Left renal pelvis (tissue), 4 donors: Measurements from ENCODE around the gene PXMP4. TPM values are rescaled to one million over a fixed set of nuclear protein-coding genes. Genes with fewer than 3 reads are reported as not detected.

Experiments used
- DNase-seq, 4 donors: peaks; one replicate each; pipeline ENCODE4 v3.0.0-alpha.2; 2013; ENCODE audit warnings: low read depth in 4 of 4, low spot score in 3 of 4
- polyA plus RNA-seq, 4 donors: library from polyadenylated mRNA; unstranded; fragments of 120-200 nt; gene quantifications; one replicate each; pipeline ENCODE4 v1.2.1, GENCODE V29; 2013; ENCODE audit not compliant: insufficient read length in 4 of 4

The PXMP4 gene
- polyA plus RNA-seq, 4 donors: 8.3 to 14.5 (median 9.0) TPM

- peak; percentile 20 to 87 (median 72) for DNase-seq
Observed at GRCh38 chr20:33732166-33732970, 12.3 kb upstream of the PXMP4 start.

GRCh38 chr20:33731693-33732165 lies 11.6 kb upstream of the PXMP4 start, which contains the start of gene ZNF341:
TSS of gene ZNF341 (plus strand) at chr20:33731996. CDS start at chr20:33732022, 26 bp downstream.
- peak in 2 of 4 donors; percentile 48 to 85 for DNase-seq

GRCh38 chr20:33730946-33731692 lies 11.0 kb upstream of the PXMP4 start:
- DNase-seq: no peak

- DNase-seq: no peak
Observed at GRCh38 chr20:33729101-33729500, 9.0 kb upstream of the PXMP4 start.

GRCh38 chr20:33728463-33728862 lies 8.4 kb upstream of the PXMP4 start:
- no peak for DNase-seq

GRCh38 chr20:33727806-33728205 lies 7.7 kb upstream of the PXMP4 start:
- no peak for DNase-seq

GRCh38 chr20:33727115-33727479 lies 7.0 kb upstream of the PXMP4 start:
- no peak for DNase-seq

GRCh38 chr20:33725607-33726264 lies 5.6 kb upstream of the PXMP4 start:
- DNase-seq: no peak

- DNase-seq: no peak
Observed at GRCh38 chr20:33724439-33725094, 4.5 kb upstream of the PXMP4 start.

- DNase-seq: no peak
Observed at GRCh38 chr20:33721391-33722140, 1.5 kb upstream of the PXMP4 start.

- DNase-seq: no peak
Observed at GRCh38 chr20:33719277-33719988, 677 bp downstream of the PXMP4 start.

GRCh38 chr20:33716498-33716897 lies 3.6 kb downstream of the PXMP4 start:
- DNase-seq: no peak

GRCh38 chr20:33713865-33714367 lies 6.2 kb downstream of the PXMP4 start:
- no peak for DNase-seq

- DNase-seq: no peak
Observed at GRCh38 chr20:33711446-33711738, 8.7 kb downstream of the PXMP4 start.

GRCh38 chr20:33710681-33711445 lies 9.2 kb downstream of the PXMP4 start:
- DNase-seq: no peak

- DNase-seq: no peak
Observed at GRCh38 chr20:33709905-33710541, 10.1 kb downstream of the PXMP4 start.

GRCh38 chr20:33709398-33709797 lies 10.7 kb downstream of the PXMP4 start:
- no peak for DNase-seq

- DNase-seq: no peak
Observed at GRCh38 chr20:33707668-33708067, 12.4 kb downstream of the PXMP4 start.
